Activated CD8-positive, alpha-beta memory T cell treated with anti-CD3 and anti-CD28 coated beads for 4 hours (primary cell): ENCODE measurements around the gene LRBA.
"Not testable (repeated sequence)": the region's sequence is repeated elsewhere in the genome, so short reads cannot be mapped to it uniquely, and the experiment has no call there.

Experiments used
- DNase-seq, 2 donors: peaks; one replicate each; pipeline ENCODE4 v3.0.0-alpha.2; 2020; ENCODE audit warnings: low read depth in 2 of 2

Gene LRBA

GRCh38 chr4:150569998-150570535 is 445.0 kb downstream of the LRBA start:
- no peak for DNase-seq

DNA sequence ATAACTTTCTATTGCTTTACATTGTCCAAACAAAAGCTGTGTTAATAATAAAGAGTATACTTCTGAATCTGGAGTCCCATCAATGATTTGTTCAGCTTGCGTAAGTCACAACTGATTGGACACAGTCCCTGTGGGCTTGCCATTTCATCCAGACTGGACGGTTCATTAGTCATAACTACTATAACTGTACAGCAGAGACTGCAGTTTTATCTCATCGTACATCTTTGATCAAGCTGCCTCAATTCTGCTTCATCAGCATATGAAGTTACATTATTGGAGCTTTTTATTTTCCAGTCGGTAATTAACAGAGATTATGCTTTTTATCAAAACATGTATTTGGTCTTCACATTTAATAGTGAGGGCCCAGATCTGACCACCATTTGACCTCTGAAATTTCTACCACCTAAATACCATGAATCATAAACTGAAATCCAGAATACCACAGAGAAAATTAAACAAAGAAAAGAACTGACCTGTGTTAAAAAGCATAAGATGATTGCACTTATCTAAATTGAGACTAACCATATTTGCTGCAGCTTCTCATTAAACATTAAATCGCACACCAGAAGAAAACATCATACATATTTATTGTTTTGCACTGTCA is 445.6 kb downstream of the LRBA start:
- DNase-seq = no peak

DNA sequence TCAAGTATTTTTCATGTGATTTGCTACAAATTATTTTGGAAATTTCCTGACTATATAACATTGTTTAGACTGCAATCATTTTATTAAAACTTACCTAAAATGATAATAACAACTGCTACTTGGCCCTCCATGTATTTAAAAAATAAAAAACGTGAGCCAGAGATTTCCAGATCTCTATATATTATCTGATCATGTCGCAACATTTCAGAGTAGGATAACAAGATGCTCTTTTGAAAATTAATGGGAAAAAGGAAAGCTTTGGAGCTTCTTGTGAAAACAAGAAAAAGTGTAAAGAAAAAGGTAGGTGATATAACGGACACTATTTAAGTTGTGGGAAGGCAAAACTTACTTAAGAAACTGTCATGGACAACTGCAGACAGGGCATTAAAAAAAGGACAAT is 448.0 kb downstream of the LRBA start:
- no peak for DNase-seq

- not testable (repeated sequence) for DNase-seq
Measured at GRCh38 chr4:150564967-150565366, 450.1 kb downstream of the LRBA start.

- no peak for DNase-seq
Measured at GRCh38 chr4:150562751-150563150, 452.3 kb downstream of the LRBA start.

GRCh38 chr4:150562250-150562649 is 452.8 kb downstream of the LRBA start:
- no peak for DNase-seq

DNA sequence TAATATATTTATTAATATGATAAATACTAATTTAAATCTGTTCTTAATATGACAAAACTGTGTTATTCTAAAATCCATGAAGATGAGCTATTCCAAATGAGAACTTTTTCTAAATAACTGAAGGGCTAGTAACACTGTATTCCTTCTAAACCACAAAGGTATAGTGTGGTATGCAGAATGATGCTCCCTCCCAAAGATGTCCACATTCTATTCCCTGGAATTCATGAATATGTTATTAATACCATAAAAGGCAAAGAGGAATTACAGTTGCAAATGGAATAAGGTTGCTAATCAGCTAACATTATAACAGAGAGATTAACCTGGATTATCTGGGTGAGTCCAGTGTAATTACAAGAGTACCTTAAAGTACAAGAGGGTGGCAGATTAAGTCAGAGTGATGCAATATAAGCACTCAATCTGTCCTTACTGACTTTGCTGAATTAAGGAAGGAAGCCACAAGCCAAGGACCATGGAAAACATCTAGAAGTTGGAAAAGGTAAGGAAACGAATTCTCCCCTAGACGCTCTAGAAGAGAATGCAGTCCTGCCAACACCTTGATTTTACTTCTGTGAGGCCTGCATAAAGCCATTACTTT is 453.8 kb downstream of the LRBA start:
- no peak for DNase-seq

- DNase-seq = not testable (repeated sequence)
Measured at GRCh38 chr4:150557811-150558210, 457.3 kb downstream of the LRBA start.

GRCh38 chr4:150547154-150547838 is 467.8 kb downstream of the LRBA start:
- no peak for DNase-seq

DNA sequence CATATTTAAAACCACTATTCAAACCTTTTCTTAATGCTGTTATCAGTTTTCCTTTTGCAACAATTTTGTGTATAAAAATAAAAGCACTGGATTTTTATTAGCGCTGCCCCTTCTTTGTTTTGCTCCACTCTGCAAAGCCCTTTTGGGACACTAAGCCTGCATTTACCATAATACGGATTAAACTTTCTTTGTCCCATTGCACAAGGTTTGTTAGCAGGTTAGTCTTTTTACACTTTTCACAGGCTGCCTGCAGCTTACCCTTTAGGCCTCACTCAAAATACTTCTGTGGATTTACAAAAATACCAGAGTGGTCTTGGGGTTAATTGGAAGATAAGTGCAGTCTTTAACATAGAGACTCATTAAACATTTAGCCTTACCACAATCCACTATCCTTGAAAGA is 468.8 kb downstream of the LRBA start:
- no peak for DNase-seq

DNA sequence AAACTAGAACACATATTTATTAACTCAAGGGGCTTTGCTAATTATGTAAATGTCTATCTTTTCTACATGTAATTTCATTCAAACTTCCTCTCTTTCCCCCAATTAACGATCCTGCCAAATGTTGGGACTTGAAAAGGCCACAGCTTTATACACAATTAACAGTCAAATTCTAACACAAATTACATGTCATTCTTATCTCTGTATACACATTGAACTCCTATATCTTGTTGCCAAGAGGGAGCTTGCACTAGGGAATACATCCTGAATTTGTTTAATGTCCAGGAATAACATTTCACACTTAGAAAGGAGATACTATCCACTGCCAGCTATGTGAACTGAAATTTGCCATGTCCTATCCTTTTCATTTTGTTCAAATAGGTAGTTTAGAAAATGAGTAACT is 472.0 kb downstream of the LRBA start:
- no peak for DNase-seq

GRCh38 chr4:150541681-150542080 is 473.4 kb downstream of the LRBA start:
- DNase-seq = no peak

GRCh38 chr4:150540959-150541360 is 474.1 kb downstream of the LRBA start:
- no peak for DNase-seq

- no peak for DNase-seq
Measured at GRCh38 chr4:150540536-150540935, 474.5 kb downstream of the LRBA start.

- not testable (repeated sequence) for DNase-seq
Measured at GRCh38 chr4:150537911-150538310, 477.2 kb downstream of the LRBA start.

DNA sequence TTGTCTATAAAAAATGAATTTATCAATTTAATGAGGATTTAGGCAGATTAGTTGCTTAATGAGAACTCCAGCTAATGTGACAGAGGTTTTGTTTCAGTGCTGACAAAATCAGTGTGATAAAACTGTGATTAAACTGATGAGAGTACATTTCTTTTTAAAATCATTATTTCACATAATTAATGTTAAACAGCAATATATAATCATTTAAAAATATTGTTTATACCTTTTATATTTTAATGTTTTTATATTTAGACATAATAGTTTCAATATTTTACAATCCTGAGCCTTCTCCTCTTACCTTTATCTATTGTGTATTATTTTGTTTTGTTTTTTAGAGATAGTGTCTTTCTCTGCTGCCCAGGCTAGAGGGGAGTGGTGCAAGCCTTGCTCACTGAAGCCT is 480.3 kb downstream of the LRBA start:
- DNase-seq = no peak

DNA sequence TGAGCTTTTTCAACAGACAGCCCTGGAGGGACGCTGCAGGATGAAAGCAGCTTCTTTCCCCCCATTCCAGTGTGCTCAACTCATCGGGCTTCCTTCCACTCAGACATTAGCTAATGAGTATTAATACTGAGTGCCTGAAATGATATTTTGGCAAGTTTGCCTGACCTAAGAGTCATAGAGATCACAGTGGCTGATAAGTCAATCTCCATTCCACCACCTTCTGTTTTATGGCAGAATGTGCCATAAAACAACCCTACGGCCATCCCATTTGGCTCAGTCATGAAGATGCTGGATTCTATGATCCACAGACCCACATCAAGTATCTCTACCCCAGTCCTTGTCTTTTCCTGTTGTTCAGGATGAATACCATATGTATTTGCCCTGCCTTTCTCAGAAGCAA is 481.4 kb downstream of the LRBA start:
- DNase-seq = no peak

DNA sequence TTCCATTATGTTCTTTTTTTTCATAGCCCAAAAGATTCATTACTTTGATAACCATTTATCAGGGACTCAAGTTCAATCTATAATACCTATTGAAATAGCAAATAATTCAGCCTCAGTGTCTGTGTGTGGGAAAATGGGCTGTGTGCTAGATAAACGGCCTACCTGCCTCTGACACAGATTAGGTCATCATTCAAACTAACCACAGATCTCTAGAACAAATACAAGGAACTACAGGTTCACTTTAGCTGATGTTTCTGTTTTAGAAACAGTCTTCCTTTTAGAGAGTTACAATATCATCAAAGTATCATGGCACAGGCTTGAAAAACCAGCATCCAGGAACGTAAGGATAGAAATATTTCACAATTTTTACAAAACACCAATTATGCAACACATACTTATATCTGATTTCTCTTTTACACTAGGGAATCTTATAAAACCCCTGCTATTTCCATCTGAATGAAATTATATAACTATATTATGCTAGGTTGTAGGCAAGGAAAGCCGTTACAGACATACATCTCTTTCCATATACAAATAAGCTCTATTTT is 489.7 kb downstream of the LRBA start:
- no peak for DNase-seq

- no peak for DNase-seq
Measured at GRCh38 chr4:150518559-150518958, 496.5 kb downstream of the LRBA start.

DNA sequence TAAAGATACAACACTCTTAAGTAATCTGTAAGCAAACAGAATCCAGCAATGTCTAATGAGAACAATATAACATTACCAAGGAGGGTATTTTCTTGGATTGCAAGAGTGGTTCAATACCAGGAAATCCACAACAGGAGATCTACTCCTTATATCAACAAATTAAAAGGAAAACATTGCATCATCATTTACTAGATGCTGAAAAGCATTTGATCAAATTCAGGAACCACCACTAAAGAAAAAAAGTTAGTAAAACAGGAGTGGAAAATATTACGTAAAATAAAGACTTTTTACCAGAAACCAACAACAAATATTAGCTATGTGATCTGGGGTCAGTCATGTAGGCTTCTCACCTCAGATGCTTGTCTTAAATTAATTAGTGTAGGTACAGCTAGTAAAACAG is 499.9 kb downstream of the LRBA start:
- DNase-seq = no peak

- no peak for DNase-seq
Measured at GRCh38 chr4:150514709-150515108, 500.4 kb downstream of the LRBA start.

GRCh38 chr4:150510176-150510865 is 504.8 kb downstream of the LRBA start:
- DNase-seq = no peak
